GM06990 (cell line): ENCODE data around the gene ULBP1.
"Not testable (repeated sequence)": the region's sequence is repeated elsewhere in the genome, so short reads cannot be mapped to it uniquely, and the experiment has no call there.

ENCODE experiments used
- DNase-seq: peaks from one replicate; pipeline ENCODE4 v3.0.0-alpha.2; 2011; ENCODE audit not compliant: insufficient read length; ENCODE audit errors: extremely low read depth
- H3K27me3 ChIP-seq: replicated peaks from 2 replicates; pipeline ENCODE4 v1.6.0; 2011; ENCODE audit warnings: low read length; ENCODE audit not compliant: control insufficient read depth, insufficient read depth
- H3K36me3 ChIP-seq: 2 replicates; pipeline ENCODE4 v1.5.1; 2011; ENCODE audit warnings: low read length; ENCODE audit not compliant: control insufficient read depth, insufficient read depth
- H3K4me3 ChIP-seq: replicated peaks from 2 replicates; pipeline ENCODE4 v1.5.1; 2011; ENCODE audit warnings: low read depth, mild to moderate bottlenecking, control low read depth, low read length
- CTCF ChIP-seq: IDR thresholded peaks from 2 replicates; pipeline ENCODE4 v1.5.1; 2011; ENCODE audit warnings: low read length, control low read depth, mild to moderate bottlenecking, inconsistent platforms; ENCODE audit not compliant: insufficient read depth, poor library complexity, severe bottlenecking

ULBP1 gene

GRCh38 chr6:149985481-149985937 lies 21.8 kb downstream of the ULBP1 start:
- H3K4me3 ChIP-seq, result no peak overlapping the region
- no peak for DNase-seq
- H3K27me3 ChIP-seq, result peaks cover 7% of the 10 kb centered on the region; the same call in 1 of the 2 replicates
- TF ChIP-seq CTCF, result no peak
- H3K36me3 ChIP-seq, result no peaks in the 10 kb centered on the region

GRCh38 chr6:149987602-149988107 lies 23.9 kb downstream of the ULBP1 start:
- no peaks in the 10 kb centered on the region for H3K36me3 ChIP-seq
- H3K4me3 ChIP-seq, result no peak overlapping the region
- TF ChIP-seq CTCF, result no peak
- H3K27me3 ChIP-seq, result peaks cover 6% of the 10 kb centered on the region; the same call in 1 of the 2 replicates
- no peak for DNase-seq

GRCh38 chr6:149988550-149989346 lies 25.0 kb downstream of the ULBP1 start:
- DNase-seq, result no peak
- Histone ChIP-seq H3K27me3 (peaks cover 6% of the 10 kb centered on the region; the same call in 1 of the 2 replicates), H3K36me3 (no peaks in the 10 kb centered on the region), H3K4me3 (no peak overlapping the region)
- TF ChIP-seq CTCF, result no peak

GRCh38 chr6:149990212-149990660 lies 26.5 kb downstream of the ULBP1 start:
- no peak for DNase-seq
- peaks cover 5% of the 10 kb centered on the region; the same call in 1 of the 2 replicates for H3K27me3 ChIP-seq
- no peaks in the 10 kb centered on the region for H3K36me3 ChIP-seq
- TF ChIP-seq CTCF, result no peak
- peak overlapping the region; percentile 38 for H3K4me3 ChIP-seq

GRCh38 chr6:149990661-149991471 lies 27.1 kb downstream of the ULBP1 start:
- H3K36me3 ChIP-seq, result no peaks in the 10 kb centered on the region
- no peak for TF ChIP-seq CTCF
- H3K27me3 ChIP-seq, result peaks cover 4% of the 10 kb centered on the region; the same call in 1 of the 2 replicates
- peak; percentile 41 for DNase-seq
- H3K4me3 ChIP-seq, result peak overlapping the region; percentile 38

GRCh38 chr6:149991472-149991795 lies 27.7 kb downstream of the ULBP1 start:
- not testable (repeated sequence) for H3K36me3 ChIP-seq, H3K4me3 ChIP-seq, H3K27me3 ChIP-seq, DNase-seq
